HG02610 (cell line): ENCODE results near the gene HADH.
"Not testable (repeated sequence)": the region's sequence is repeated elsewhere in the genome, so short reads cannot be mapped to it uniquely, and the experiment has no call there.

Experiments used
- ATAC-seq: cut with Tn5 transposase; IDR thresholded peaks from one replicate; pipeline ENCODE4 v1.9.1; 2021; ENCODE audit warnings: mild to moderate bottlenecking, moderate library complexity; ENCODE audit not compliant: unreplicated experiment

Gene HADH

GRCh38 chr4:108029731-108030130, 40.0 kb downstream of the HADH start:
- ATAC-seq, result no peak

- ATAC-seq, result peak; percentile 98
These were observed 40.6 kb downstream of the HADH start for GRCh38 chr4:108030332-108030731.

GRCh38 chr4:108031427-108032083, 41.9 kb downstream of the HADH start:
- ATAC-seq, result no peak

GRCh38 chr4:108033348-108033747, 43.7 kb downstream of the HADH start:
- no peak for ATAC-seq

GRCh38 chr4:108034565-108034964, 44.9 kb downstream of the HADH start:
- no peak for ATAC-seq

- ATAC-seq, result no peak
These were observed 46.0 kb downstream of the HADH start for GRCh38 chr4:108035691-108036090.

GRCh38 chr4:108036213-108036612, 46.5 kb downstream of the HADH start:
- peak; percentile 91 for ATAC-seq

GRCh38 chr4:108037884-108038283, 48.2 kb downstream of the HADH start:
- no peak for ATAC-seq

- no peak for ATAC-seq
These were observed 53.2 kb downstream of the HADH start for GRCh38 chr4:108042927-108043326.

GRCh38 chr4:108043526-108043925, 53.8 kb downstream of the HADH start:
- ATAC-seq, result no peak

GRCh38 chr4:108044951-108045686, 55.4 kb downstream of the HADH start:
- ATAC-seq, result no peak

GRCh38 chr4:108045687-108046024, 56.0 kb downstream of the HADH start:
- ATAC-seq, result no peak

- ATAC-seq, result no peak
These were observed 57.5 kb downstream of the HADH start for GRCh38 chr4:108047199-108047598.

- ATAC-seq, result no peak
These were observed 58.5 kb downstream of the HADH start for GRCh38 chr4:108048157-108048556.

- ATAC-seq, result no peak
These were observed 59.3 kb downstream of the HADH start for GRCh38 chr4:108048997-108049396.

GRCh38 chr4:108049406-108049805, 59.7 kb downstream of the HADH start:
- no peak for ATAC-seq

GRCh38 chr4:108050166-108051111, 60.8 kb downstream of the HADH start:
- ATAC-seq, result not testable (repeated sequence)

GRCh38 chr4:108051343-108051742, 61.7 kb downstream of the HADH start:
- ATAC-seq, result no peak

- no peak for ATAC-seq
These were observed 63.0 kb downstream of the HADH start for GRCh38 chr4:108052558-108053120.

- peak; percentile 81 for ATAC-seq
These were observed 63.6 kb downstream of the HADH start for GRCh38 chr4:108053251-108053711.

GRCh38 chr4:108054025-108054638, 64.4 kb downstream of the HADH start:
- ATAC-seq, result no peak
